Activated CD4-positive, alpha-beta T cell treated with anti-CD3 and anti-CD28 coated beads for 1 hour (primary cell): ENCODE data around the gene NFIA.

Source experiments
- DNase-seq: peaks from one replicate; pipeline ENCODE4 v3.0.0-alpha.2; 2020

Gene NFIA

GRCh38 chr1:61282387-61282786, 200.0 kb downstream of the NFIA start:
- DNase-seq: no peak

- no peak for DNase-seq
Measured at GRCh38 chr1:61284248-61284854, 202.0 kb downstream of the NFIA start.

GRCh38 chr1:61284936-61285335, 202.6 kb downstream of the NFIA start:
- no peak for DNase-seq

GRCh38 chr1:61285371-61285885, 203.1 kb downstream of the NFIA start:
- no peak for DNase-seq

GRCh38 chr1:61287014-61287413, 204.7 kb downstream of the NFIA start:
- no peak for DNase-seq

GRCh38 chr1:61287734-61288133, 205.4 kb downstream of the NFIA start:
- DNase-seq: no peak

- no peak for DNase-seq
Measured at GRCh38 chr1:61289232-61290098, 207.1 kb downstream of the NFIA start.

- no peak for DNase-seq
Measured at GRCh38 chr1:61290525-61290924, 208.2 kb downstream of the NFIA start.

GRCh38 chr1:61293197-61293596, 210.8 kb downstream of the NFIA start:
- no peak for DNase-seq

GRCh38 chr1:61293986-61294504, 211.7 kb downstream of the NFIA start:
- DNase-seq: no peak

GRCh38 chr1:61294930-61295329, 212.6 kb downstream of the NFIA start:
- DNase-seq: no peak

- no peak for DNase-seq
Measured at GRCh38 chr1:61295818-61296537, 213.6 kb downstream of the NFIA start.

GRCh38 chr1:61297887-61298286, 215.5 kb downstream of the NFIA start:
- no peak for DNase-seq

- no peak for DNase-seq
Measured at GRCh38 chr1:61299463-61299862, 217.1 kb downstream of the NFIA start.

GRCh38 chr1:61300899-61301298, 218.5 kb downstream of the NFIA start:
- no peak for DNase-seq

GRCh38 chr1:61301824-61302657, 219.7 kb downstream of the NFIA start:
- no peak for DNase-seq

- no peak for DNase-seq
Measured at GRCh38 chr1:61307422-61308142, 225.2 kb downstream of the NFIA start.

GRCh38 chr1:61310057-61310456, 227.7 kb downstream of the NFIA start:
- no peak for DNase-seq

- no peak for DNase-seq
Measured at GRCh38 chr1:61310538-61310937, 228.2 kb downstream of the NFIA start.

- DNase-seq: no peak
Measured at GRCh38 chr1:61313906-61314422, 231.6 kb downstream of the NFIA start.

- DNase-seq: no peak
Measured at GRCh38 chr1:61315011-61315410, 232.7 kb downstream of the NFIA start.
